HG03060 (cell line): ENCODE results near the gene ICAM4.

Experiments
- ATAC-seq: cut with Tn5 transposase; IDR thresholded peaks from one replicate; pipeline ENCODE4 v1.9.1; 2021; ENCODE audit warnings: low read depth, moderate number of reproducible peaks; ENCODE audit not compliant: unreplicated experiment

ICAM4 gene

GRCh38 chr19:10316229-10317044 lies 29.7 kb downstream of the ICAM4 start:
- ATAC-seq, result no peak

DNA sequence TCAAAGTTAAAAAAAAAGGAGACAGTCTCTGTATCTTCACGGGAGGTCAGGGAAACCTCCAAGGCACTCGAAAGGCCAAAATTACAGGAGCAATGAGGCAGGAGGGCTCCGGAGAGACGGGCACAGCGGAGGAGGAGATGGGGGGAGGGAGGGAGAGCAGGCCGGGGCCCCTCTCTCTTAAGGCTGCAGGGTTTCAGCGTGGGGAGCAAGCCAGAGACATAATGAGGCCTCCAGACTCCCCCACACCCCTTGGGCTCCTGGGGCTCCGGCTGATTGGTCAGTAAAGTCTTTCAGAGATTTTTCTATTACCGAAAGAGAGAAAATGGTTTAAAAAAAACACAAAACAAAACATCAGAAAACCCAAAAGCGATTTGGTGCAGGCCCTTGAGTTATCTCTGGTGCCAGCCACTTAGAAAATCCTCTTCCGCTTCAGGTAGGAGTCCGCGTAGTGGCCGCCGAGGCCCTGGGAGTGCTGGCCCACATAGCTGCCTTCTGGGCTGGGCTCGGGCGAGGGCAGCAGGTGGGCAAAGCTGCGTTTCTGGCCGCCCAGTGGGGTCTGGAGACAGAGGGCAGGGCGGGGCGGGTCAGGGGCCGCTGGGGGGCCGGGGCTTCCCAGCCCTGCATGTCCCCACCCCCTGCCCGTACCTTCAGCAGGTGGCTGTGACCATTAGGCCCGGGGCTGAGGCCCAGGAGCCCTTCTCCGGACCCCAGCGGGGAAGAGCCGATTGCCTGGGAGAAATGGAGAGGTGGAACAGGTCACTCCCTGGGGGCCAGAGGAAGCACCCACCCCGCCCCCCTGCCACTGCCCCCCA lies 30.5 kb downstream of the ICAM4 start:
- ATAC-seq, result no peak

GRCh38 chr19:10317857-10318462 lies 31.2 kb downstream of the ICAM4 start:
- ATAC-seq, result no peak

GRCh38 chr19:10318807-10319682 lies 32.3 kb downstream of the ICAM4 start:
- ATAC-seq, result no peak

GRCh38 chr19:10320602-10321416 lies 34.1 kb downstream of the ICAM4 start:
- no peak for ATAC-seq

DNA sequence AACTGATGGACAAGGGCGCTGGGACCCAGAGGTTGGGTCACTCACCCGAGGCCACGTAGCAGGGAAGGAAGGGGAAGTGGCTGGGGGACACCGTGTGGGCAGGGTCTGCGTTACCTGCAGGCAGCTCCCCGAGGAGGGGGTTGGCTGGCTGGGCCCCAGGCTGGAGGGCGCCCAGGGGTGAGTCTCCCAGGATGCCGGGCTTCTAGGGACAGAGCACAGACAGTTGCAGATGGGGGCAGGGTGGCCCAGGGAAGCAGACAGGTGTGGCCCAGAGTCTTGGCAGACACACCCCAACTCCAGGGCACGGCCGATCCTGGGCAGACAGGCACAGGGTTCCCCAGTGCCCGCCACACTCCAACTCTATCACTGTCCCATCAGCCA lies 34.7 kb downstream of the ICAM4 start:
- no peak for ATAC-seq

DNA sequence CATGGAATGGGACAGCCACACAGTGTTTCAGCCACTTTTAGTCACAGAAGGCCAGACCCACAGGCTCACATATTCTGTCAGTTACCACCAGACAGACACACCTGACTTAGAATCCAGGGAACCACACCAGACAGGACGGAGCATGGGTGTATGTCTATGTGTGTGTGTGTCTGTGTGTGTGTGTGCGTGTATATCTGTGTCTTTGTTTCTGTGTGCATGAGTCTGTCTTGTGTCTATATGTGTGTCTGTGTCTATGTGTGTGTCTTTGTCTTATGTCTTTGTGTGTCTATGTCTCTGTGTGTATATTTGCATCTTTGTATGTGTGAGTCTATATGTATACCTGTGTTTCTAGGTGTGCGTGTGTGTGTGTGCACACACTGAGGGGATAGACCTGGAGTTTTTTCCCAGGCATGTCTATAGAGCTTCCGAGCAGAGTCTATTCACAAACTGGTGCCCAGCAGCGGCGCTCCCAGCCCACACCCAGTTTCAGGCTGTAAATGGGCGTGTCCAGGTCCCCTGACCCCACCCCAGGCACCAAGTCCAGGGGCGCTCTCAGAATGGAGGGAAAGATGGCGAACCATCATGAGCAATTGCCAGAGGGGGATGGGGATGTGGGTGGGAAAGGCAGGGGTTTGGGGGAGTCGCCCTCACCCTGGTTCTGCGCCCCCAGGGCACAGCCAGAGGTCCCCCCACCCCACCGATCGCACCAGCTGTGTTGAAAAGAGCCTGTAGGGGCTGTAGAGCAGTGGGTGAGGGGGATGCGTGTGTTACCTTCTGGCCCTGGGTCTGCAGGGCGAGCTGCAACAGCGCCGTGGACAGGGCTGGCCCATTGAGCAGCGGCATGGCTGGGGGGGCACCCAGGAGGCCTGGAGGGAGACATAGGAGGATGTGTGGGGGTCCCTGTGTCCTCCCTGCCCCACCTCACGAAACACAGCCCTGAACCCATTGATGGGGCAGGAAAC lies 35.4 kb downstream of the ICAM4 start:
- no peak for ATAC-seq

DNA sequence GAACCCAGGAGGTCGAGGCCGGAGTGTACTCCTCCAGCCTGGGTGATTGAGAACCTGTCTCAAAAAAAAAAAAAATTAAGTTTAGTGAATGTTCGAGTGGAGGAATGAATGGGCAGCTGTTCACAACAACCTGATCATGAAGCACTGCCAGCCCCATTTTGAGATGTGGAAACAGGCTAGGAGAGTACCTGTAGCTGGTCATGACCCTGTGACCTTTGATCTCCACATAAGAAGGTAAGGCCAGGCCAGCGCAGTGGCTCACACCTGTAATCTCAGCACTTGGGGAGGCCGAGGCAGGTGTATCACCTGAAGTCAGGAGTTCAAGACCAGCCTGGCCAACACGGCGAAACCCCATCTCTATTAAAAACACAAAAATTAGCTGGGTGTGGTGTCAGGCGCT lies 39.0 kb downstream of the ICAM4 start:
- no peak for ATAC-seq

GRCh38 chr19:10327793-10328192 lies 41.0 kb downstream of the ICAM4 start:
- ATAC-seq, result no peak

DNA sequence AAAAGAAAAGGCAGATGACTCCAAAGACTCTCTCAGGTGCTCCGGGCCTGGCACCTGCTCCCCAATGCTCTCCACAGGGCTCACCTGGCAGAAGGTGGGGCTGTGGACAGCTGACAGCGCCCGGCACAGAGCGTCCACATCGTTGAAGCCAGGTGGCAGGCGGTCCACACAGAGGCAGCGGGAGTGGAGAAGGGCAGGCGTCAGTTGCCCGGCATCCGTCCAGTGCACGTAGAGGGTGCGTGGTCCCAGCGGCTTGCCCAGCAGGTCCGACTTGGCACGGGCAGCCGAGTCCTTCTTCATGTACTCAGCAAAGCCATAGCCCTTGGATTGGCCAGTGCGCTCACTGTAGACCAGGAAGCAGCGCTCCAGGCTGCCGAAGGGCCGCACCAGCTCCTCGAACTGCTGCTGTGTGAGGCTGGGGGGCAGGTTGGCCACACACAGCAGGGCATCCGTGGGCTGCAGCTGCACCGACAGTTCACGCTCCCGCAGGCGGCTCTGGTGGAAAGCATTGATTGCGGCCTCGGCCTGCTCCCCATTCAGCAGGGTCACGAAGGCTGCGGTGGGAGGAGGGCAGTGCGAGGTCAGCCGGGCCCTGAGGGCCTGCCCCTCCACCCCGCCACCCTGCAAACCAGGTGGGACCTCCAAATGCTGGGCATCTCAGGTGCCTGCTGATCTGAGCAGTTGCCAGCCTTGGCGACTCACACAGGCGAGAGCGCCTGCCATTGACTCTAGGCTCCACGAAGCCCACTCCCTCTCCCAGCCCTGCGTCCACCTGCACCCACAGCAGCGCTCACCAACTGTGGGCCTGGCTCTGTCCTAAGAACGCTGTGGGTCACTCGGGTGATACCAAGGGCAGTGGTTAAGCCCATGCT lies 42.0 kb downstream of the ICAM4 start:
- ATAC-seq, result no peak

DNA sequence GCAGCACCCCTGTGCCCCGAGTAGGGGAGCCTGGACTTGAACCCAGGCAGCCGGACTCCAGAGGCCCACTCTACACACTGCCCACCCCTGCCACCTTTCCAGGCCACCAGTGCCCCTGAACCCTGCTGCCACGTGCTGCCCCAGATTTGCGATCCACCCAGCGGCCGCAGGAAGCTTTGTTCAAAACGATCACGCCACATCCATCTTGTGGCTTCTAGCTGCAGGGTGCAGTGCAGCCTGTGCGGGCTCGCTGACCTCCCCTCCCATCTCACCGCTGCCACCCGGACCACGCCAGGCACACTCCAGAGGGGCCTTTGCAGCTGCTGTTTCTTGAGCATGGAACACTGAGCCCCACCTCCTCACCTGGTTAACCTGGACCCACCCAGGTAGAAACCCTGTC lies 42.8 kb downstream of the ICAM4 start:
- no peak for ATAC-seq

GRCh38 chr19:10332158-10332964 lies 45.6 kb downstream of the ICAM4 start:
- no peak for ATAC-seq

GRCh38 chr19:10332965-10333757 lies 46.4 kb downstream of the ICAM4 start, which contains the start of gene RAVER1:
Gene RAVER1, minus strand, starts transcription at chr19:10333529. Its CDS starts 22 bp downstream, at chr19:10333507.
- peak; percentile 73 for ATAC-seq

GRCh38 chr19:10333758-10334587 lies 47.2 kb downstream of the ICAM4 start:
- no peak for ATAC-seq
